Measurements from ENCODE around the gene FFAR2.
"Not testable (repeated sequence)": the region's sequence is repeated elsewhere in the genome, so short reads cannot be mapped to it uniquely, and the experiment has no call there.

FFAR2 gene

GRCh38 chr19:35447606-35448469 is at the start of gene FFAR2:
FFAR2 (plus strand) TSS chr19:35448257; CDS start chr19:35449715, 1,458 bp downstream.
- no peak for DNase-seq

- DNase-seq = no peak
These were observed 49.5 kb upstream of the FFAR2 start for GRCh38 chr19:35398570-35398969.

GRCh38 chr19:35399231-35399630 is 48.8 kb upstream of the FFAR2 start:
- DNase-seq = no peak

GRCh38 chr19:35399948-35400772 is 47.9 kb upstream of the FFAR2 start:
- DNase-seq = no peak

GRCh38 chr19:35400773-35401100 is 47.3 kb upstream of the FFAR2 start:
- no peak for DNase-seq

GRCh38 chr19:35401416-35401815 is 46.6 kb upstream of the FFAR2 start:
- not testable (repeated sequence) for DNase-seq

GRCh38 chr19:35403116-35403760 is 44.8 kb upstream of the FFAR2 start:
- DNase-seq = no peak

GRCh38 chr19:35404879-35405622 is 43.0 kb upstream of the FFAR2 start:
- no peak for DNase-seq

- no peak for DNase-seq
These were observed 40.4 kb upstream of the FFAR2 start for GRCh38 chr19:35407619-35408018.

GRCh38 chr19:35408284-35409171 is 39.5 kb upstream of the FFAR2 start:
- no peak for DNase-seq

- DNase-seq = no peak
These were observed 38.9 kb upstream of the FFAR2 start for GRCh38 chr19:35409191-35409590.

- no peak for DNase-seq
These were observed 37.6 kb upstream of the FFAR2 start for GRCh38 chr19:35410487-35410886.

GRCh38 chr19:35414442-35414841 is 33.6 kb upstream of the FFAR2 start:
- no peak for DNase-seq

GRCh38 chr19:35416331-35416730 is 31.7 kb upstream of the FFAR2 start:
- DNase-seq = no peak

GRCh38 chr19:35417278-35417677 is 30.8 kb upstream of the FFAR2 start:
- no peak for DNase-seq

- no peak for DNase-seq
These were observed 30.1 kb upstream of the FFAR2 start for GRCh38 chr19:35417713-35418534.

GRCh38 chr19:35419046-35419445 is 29.0 kb upstream of the FFAR2 start:
- no peak for DNase-seq

GRCh38 chr19:35419805-35420204 is 28.3 kb upstream of the FFAR2 start:
- DNase-seq = no peak

GRCh38 chr19:35421362-35421761 is 26.7 kb upstream of the FFAR2 start:
- DNase-seq = no peak

GRCh38 chr19:35423406-35423805 is 24.7 kb upstream of the FFAR2 start:
- not testable (repeated sequence) for DNase-seq

- DNase-seq = no peak
These were observed 22.4 kb upstream of the FFAR2 start for GRCh38 chr19:35425682-35426081.
